ENCODE results near the gene SYT12. TPM values are rescaled to one million over a fixed set of nuclear protein-coding genes. Genes with fewer than 3 reads are reported as not detected.

The SYT12 gene
- total RNA-seq, 6 experiments from 2014 or later, result 1.8 to 35.3 (median 14.2) TPM

DNA sequence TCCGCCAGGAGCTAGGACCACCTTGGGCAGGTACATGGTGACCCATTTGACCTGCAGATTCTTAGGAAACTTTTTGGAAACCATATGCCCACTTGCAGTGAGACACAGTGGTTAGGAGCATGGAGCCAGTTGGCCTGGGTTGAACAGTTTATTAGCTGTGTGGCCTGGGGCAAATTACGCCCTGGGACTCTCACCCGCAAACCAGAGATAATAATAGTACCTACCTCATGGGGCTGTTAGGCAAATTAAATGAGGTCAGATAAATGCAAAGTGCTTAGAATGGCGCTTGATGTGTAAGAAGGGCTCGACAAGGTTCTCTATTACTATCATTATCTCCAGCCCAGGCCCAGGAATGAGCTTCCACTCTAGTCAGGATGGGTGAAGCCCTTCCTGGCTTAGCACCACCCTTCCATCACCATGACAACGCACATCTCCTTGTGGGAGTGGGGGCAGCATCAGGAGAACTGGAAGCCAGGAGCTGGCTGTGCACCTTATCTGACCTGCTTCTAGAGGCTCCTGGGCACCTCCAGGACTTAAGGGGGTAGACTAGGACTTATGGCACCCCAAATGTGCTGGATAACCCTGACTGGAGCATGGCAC is 5.1 kb downstream of the SYT12 start:
- no peaks in the 10 kb centered on the region for H3K9me3 ChIP-seq
- intact Hi-C loops (cut with DNase I), result no loop called here
- no peak overlapping the region for H3K4me3 ChIP-seq
- DNase-seq (no peak), ATAC-seq (peak; percentile 9 to 71 (median 45))
- WGBS (ENCODE audit: insufficient coverage, low coverage, low lambda C conversion rate, missing lambda C conversion rate), result no CpG with 5 or more reads among the region's 6 CpGs
- H3K27ac ChIP-seq, result peak overlapping the region in 2 of 3 donors; percentile 22 to 52
- no peaks in the 10 kb centered on the region for H3K36me3 ChIP-seq
- H3K27me3 ChIP-seq, result no peaks in the 10 kb centered on the region
- peaks cover 0 to 24% (median 5%) of the 10 kb centered on the region in 4 donors for H3K4me1 ChIP-seq
- TF ChIP-seq CTCF (IDR thresholded peaks at IDR 0.05) (no peak), POLR2A (IDR thresholded peaks at IDR 0.05) (no peak)

GRCh38 chr11:67029146-67029545 is 6.2 kb downstream of the SYT12 start:
- Histone ChIP-seq H3K27me3 (no peaks in the 10 kb centered on the region), H3K9me3 (no peaks in the 10 kb centered on the region), H3K4me3 (no peak overlapping the region), H3K27ac (no peak overlapping the region), H3K36me3 (no peaks in the 10 kb centered on the region), H3K4me1 (peaks cover 0 to 24% (median 3%) of the 10 kb centered on the region in 4 donors)
- no peak for TF ChIP-seq CTCF (IDR thresholded peaks at IDR 0.05)
- TF ChIP-seq POLR2A (IDR thresholded peaks at IDR 0.05), result no peak
- ATAC-seq, result no peak
- DNase-seq, result no peak
- intact Hi-C loops (cut with DNase I), result no loop called here
- WGBS (ENCODE audit: insufficient coverage, low coverage, low lambda C conversion rate, missing lambda C conversion rate), result 82% methylated on average over 5 of the region's 6 CpGs

- H3K27me3 ChIP-seq, result no peaks in the 10 kb centered on the region
- no peak for TF ChIP-seq POLR2A (IDR thresholded peaks at IDR 0.05)
- no peak for TF ChIP-seq CTCF (IDR thresholded peaks at IDR 0.05)
- WGBS (ENCODE audit: insufficient coverage, low coverage, low lambda C conversion rate, missing lambda C conversion rate), result 70% methylated on average over 2 of the region's 9 CpGs
- no peak overlapping the region for H3K27ac ChIP-seq
- ATAC-seq, result no peak
- intact Hi-C loops (cut with DNase I), result no loop called here
- peaks cover 0 to 24% (median 3%) of the 10 kb centered on the region in 4 donors for H3K4me1 ChIP-seq
- no peaks in the 10 kb centered on the region for H3K36me3 ChIP-seq
- H3K9me3 ChIP-seq, result no peaks in the 10 kb centered on the region
- DNase-seq, result no peak
- H3K4me3 ChIP-seq, result no peak overlapping the region
Observed at GRCh38 chr11:67030976-67031375, 8.0 kb downstream of the SYT12 start.

DNA sequence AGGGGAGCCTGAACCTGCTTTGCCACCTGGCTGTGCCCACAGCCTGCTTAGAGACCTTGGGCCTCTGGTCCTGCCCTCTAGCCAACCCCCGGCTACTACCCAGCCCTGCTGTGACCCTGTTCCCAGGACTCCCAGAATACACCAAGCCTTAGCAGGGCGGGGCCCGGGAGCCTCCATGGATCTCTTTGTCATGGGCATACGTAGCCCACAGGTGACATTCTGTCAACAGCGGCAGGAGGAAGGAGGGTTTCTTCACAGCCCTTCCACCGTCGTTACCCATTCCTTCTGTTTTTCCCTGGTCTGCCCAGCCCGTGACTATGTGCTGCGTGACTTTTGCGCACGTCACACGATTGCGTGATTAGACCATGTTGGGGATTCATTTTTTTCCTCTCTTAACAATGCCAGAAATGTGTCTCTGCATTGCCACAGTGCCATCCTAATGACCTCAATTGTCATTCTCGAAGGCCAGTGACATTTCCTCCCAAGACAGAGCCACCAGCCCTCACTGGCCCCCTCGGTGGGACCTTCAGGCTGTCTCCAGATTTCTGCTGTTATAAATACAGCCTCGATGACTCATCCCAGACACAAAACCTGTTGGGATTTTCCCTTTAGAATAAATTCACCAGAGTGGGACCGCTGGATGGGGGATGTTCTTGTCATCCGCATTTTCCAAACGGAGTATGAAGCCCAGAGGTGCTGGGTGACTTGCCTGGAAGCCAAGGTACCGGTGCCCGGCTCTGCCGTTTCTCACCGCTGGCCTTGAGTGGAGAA is 9.0 kb downstream of the SYT12 start:
- no peak for ATAC-seq

More for the DNA sequence above, 9.0 kb downstream of the SYT12 start:
- Histone ChIP-seq H3K4me3 (no peak overlapping the region), H3K27ac (no peak overlapping the region), H3K9me3 (no peaks in the 10 kb centered on the region), H3K36me3 (no peaks in the 10 kb centered on the region), H3K4me1 (peaks cover 0 to 14% (median 3%) of the 10 kb centered on the region in 4 donors), H3K27me3 (no peaks in the 10 kb centered on the region)
- TF ChIP-seq CTCF (IDR thresholded peaks at IDR 0.05) (no peak), POLR2A (IDR thresholded peaks at IDR 0.05) (no peak)
- intact Hi-C loops (cut with DNase I), result no loop called here
- 85% methylated on average over 16 of the region's 23 CpGs for WGBS (ENCODE audit: insufficient coverage, low coverage, low lambda C conversion rate, missing lambda C conversion rate)
- no peak for DNase-seq
